ENCODE measurements around the gene SYNE4. TPM values are rescaled to one million over a fixed set of nuclear protein-coding genes. Genes with fewer than 3 reads are reported as not detected.
A peak's percentile ranks its signal among the peaks of the same experiment; 100 is the strongest.

SYNE4 gene
- total and polyA plus RNA-seq, 2 of the 13 experiments (the other 11 are each of a cell fraction or from before 2014, with no cell fraction given): 13.7 to 23.0 TPM

DNA sequence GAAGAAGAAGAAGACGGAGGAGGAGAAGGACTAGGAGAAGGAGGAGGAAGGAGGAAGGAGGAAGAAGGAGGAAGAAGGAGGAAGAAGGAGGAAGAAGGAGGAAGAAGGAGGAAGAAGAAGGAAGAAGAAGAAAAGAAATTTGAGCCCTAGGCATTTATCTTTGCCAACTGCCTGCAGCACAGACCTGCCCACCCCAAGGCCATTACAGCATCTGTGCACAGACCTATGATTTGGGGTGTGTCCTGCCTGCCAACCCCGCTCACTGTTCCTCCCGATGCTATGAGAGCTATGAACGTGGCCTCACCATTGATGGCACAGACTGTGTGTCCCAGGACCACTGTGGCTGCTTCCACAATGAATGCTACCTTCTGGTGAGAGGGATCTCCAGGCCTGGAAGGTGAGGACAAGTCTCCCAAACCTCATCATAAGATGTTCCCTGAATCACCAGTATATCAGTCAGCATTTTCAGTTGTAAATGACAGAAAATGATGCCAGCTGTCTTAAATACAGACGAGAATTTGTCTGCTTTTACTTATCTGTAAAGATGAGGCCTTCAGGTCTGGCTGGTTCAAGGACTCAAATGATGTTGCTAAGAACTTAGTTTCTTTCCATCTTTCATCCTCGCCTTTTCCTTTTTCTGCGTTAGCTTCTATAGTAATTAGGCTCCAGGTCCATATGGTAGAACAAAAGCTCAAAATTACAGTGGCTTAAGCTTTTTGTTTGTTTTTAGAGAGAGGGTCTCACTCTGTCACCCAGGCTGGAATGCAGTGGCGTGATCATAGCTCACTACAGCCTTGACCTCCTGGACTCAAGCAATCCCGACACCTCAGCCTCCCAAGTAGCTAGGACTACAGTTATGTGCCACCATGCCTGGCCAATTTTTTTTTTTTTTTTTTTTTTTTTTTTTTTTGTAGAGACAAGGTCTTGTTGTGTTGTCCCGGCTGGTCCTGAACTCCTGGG lies 17.6 kb downstream of the SYNE4 start (continued):
- TF ChIP-seq, protein P1, sequence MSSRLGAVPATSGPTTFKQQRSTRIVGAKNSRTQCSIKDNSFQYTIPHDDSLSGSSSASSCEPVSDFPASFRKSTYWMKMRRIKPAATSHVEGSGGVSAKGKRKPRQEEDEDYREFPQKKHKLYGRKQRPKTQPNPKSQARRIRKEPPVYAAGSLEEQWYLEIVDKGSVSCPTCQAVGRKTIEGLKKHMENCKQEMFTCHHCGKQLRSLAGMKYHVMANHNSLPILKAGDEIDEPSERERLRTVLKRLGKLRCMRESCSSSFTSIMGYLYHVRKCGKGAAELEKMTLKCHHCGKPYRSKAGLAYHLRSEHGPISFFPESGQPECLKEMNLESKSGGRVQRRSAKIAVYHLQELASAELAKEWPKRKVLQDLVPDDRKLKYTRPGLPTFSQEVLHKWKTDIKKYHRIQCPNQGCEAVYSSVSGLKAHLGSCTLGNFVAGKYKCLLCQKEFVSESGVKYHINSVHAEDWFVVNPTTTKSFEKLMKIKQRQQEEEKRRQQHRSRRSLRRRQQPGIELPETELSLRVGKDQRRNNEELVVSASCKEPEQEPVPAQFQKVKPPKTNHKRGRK (CRISPR knock-in tag; IDR thresholded peaks at IDR 0.05): peak; percentile 85; the same call in 1 of the 2 replicates
- TF ChIP-seq ZNF543 (CRISPR knock-in tag; IDR thresholded peaks at IDR 0.05): no peak
- TF ChIP-seq, protein P2, sequence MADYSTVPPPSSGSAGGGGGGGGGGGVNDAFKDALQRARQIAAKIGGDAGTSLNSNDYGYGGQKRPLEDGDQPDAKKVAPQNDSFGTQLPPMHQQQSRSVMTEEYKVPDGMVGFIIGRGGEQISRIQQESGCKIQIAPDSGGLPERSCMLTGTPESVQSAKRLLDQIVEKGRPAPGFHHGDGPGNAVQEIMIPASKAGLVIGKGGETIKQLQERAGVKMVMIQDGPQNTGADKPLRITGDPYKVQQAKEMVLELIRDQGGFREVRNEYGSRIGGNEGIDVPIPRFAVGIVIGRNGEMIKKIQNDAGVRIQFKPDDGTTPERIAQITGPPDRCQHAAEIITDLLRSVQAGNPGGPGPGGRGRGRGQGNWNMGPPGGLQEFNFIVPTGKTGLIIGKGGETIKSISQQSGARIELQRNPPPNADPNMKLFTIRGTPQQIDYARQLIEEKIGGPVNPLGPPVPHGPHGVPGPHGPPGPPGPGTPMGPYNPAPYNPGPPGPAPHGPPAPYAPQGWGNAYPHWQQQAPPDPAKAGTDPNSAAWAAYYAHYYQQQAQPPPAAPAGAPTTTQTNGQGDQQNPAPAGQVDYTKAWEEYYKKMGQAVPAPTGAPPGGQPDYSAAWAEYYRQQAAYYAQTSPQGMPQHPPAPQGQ (CRISPR knock-in tag; IDR thresholded peaks at IDR 0.05; ENCODE audit: borderline replicate concordance): no peak
- no peak for TF ChIP-seq ZNF576 (CRISPR knock-in tag; IDR thresholded peaks at IDR 0.05)
- peak; percentile 99; the same call in 1 of the 2 replicates for TF ChIP-seq ZNF782 (CRISPR knock-in tag; IDR thresholded peaks at IDR 0.05; ENCODE audit: borderline replicate concordance)
- TF ChIP-seq ZNF670 (CRISPR knock-in tag; IDR thresholded peaks at IDR 0.05; ENCODE audit: borderline replicate concordance): no peak
- TF ChIP-seq THAP11 (CRISPR knock-in tag; IDR thresholded peaks at IDR 0.05): 0 out of 2 replicates have a peak, but pooled peaks have one; percentile 28
- TF ChIP-seq ZNF256 (CRISPR knock-in tag; conservative IDR thresholded peaks at IDR 0.05): no peak
- no peak for TF ChIP-seq TARDBP (CRISPR knock-in tag; IDR thresholded peaks at IDR 0.05)
- TF ChIP-seq SMARCE1 (IDR thresholded peaks at IDR 0.05; ENCODE audit: borderline replicate concordance): no peak
- no peak for TF ChIP-seq ZSCAN31 (CRISPR knock-in tag; IDR thresholded peaks at IDR 0.05; ENCODE audit: low read depth)
- TF ChIP-seq ZNF253 (CRISPR knock-in tag; IDR thresholded peaks at IDR 0.05; ENCODE audit: borderline replicate concordance): no peak
- no peak for TF ChIP-seq SRSF4 (IDR thresholded peaks at IDR 0.05; ENCODE audit: low read depth, low read length, poor library complexity, severe bottlenecking)
- no peak for TF ChIP-seq SIX1 (CRISPR knock-in tag; IDR thresholded peaks at IDR 0.05; ENCODE audit: borderline replicate concordance)
- TF ChIP-seq SIN3A (IDR thresholded peaks at IDR 0.05; ENCODE audit: borderline replicate concordance, low read depth, low read length): no peak
- peak; percentile 37; the same call in 1 of the 2 replicates for TF ChIP-seq GATAD2A (CRISPR knock-in tag; IDR thresholded peaks at IDR 0.05)
- TF ChIP-seq JUND (CRISPR knock-in tag; IDR thresholded peaks at IDR 0.05): no peak
- no peak for TF ChIP-seq CREBL2 (CRISPR knock-in tag; IDR thresholded peaks at IDR 0.05; ENCODE audit: borderline replicate concordance)
- no peak for TF ChIP-seq ZBTB3 (CRISPR knock-in tag; IDR thresholded peaks at IDR 0.05; ENCODE audit: borderline replicate concordance, low read depth)
- TF ChIP-seq ZNF343 (CRISPR knock-in tag; IDR thresholded peaks at IDR 0.05): no peak
- TF ChIP-seq, protein P3, sequence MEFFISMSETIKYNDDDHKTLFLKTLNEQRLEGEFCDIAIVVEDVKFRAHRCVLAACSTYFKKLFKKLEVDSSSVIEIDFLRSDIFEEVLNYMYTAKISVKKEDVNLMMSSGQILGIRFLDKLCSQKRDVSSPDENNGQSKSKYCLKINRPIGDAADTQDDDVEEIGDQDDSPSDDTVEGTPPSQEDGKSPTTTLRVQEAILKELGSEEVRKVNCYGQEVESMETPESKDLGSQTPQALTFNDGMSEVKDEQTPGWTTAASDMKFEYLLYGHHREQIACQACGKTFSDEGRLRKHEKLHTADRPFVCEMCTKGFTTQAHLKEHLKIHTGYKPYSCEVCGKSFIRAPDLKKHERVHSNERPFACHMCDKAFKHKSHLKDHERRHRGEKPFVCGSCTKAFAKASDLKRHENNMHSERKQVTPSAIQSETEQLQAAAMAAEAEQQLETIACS (CRISPR knock-in tag; IDR thresholded peaks at IDR 0.05): no peak
- TF ChIP-seq ZNF430 (CRISPR knock-in tag; IDR thresholded peaks at IDR 0.05): no peak
- no peak for TF ChIP-seq ZNF616 (CRISPR knock-in tag; IDR thresholded peaks at IDR 0.05; ENCODE audit: low read depth)

Data from HepG2 (cell line).